SK-N-SH (cell line): ENCODE measurements around the gene MISP3. TPM values are rescaled to one million over a fixed set of nuclear protein-coding genes. Genes with fewer than 3 reads are reported as not detected.

Source experiments
- CTCF ChIA-PET: fragments of 300-600, 350-600 bp; formaldehyde crosslinking; extraction: SDS; loops from one replicate; lab custom pipeline; 2021; lab: Yijun Ruan, JAX
- POLR2A ChIA-PET: fragments of 350-600 bp; sonication (Branson Sonifier 250); formaldehyde crosslinking; extraction: SDS; loops from one replicate; lab custom pipeline; 2020; ENCODE audit warnings: antibody characterized with exemption, inconsistent platforms; lab: Yijun Ruan, JAX
- DNase-seq: peaks from one replicate; pipeline ENCODE4 v3.0.0; 2012
- H2AFZ ChIP-seq: fragments of 200-600 bp; sonication (generic); 2 replicates; pipeline ENCODE4 v1.8.1; 2016; ENCODE audit warnings: antibody characterized with exemption, mild to moderate bottlenecking, low read depth
- H3F3A ChIP-seq: fragments of 200-600 bp; sonication (generic); replicated peaks from 2 replicates; pipeline ENCODE3; 2016; ENCODE audit warnings: antibody characterized with exemption, mild to moderate bottlenecking; ENCODE audit not compliant: insufficient read depth
- H3K27ac ChIP-seq, 2 experiments: fragments of 200-500 bp in 1 of 2; fragments of 200-600 bp in 1 of 2; sonication (Bioruptor generic) in 1 of 2; sonication (generic), shearing (Covaris generic) in 1 of 2; 2 replicates each; pipeline versions ENCODE4 v1.5.1 to v1.6.1; 2014 to 2016; ENCODE audit warnings: low read depth in 2 of 2, inconsistent platforms in 1 of 2, low read length in 1 of 2, mild to moderate bottlenecking in 1 of 2, mixed read lengths in 1 of 2
- H3K27me3 ChIP-seq: fragments of 200-600 bp; sonication (generic), shearing (Covaris generic); 2 replicates; pipeline ENCODE4 v1.6.1; 2016; ENCODE audit warnings: mixed run types; ENCODE audit not compliant: insufficient read depth
- H3K36me3 ChIP-seq, 2 experiments: fragments of 200-500 bp in 1 of 2; fragments of 200-600 bp in 1 of 2; sonication (Bioruptor generic) in 1 of 2; sonication (generic) in 1 of 2; replicated peaks in 1 of 2; 2 replicates each; pipeline versions ENCODE3 to v1.5.1; 2014 to 2016; ENCODE audit warnings: low read length in 1 of 2, mild to moderate bottlenecking in 1 of 2; ENCODE audit not compliant: insufficient read depth in 2 of 2, control insufficient read depth in 1 of 2
- H3K4me1 ChIP-seq, 2 experiments: fragments of 200-500 bp in 1 of 2; fragments of 200-600 bp in 1 of 2; sonication (Bioruptor generic) in 1 of 2; sonication (generic), shearing (Covaris generic) in 1 of 2; 2 replicates each; pipeline versions ENCODE4 v1.5.1 to v1.6.1; 2014 to 2016; ENCODE audit warnings: low read depth in 1 of 2, low read length in 1 of 2, mixed run types in 1 of 2; ENCODE audit not compliant: insufficient read depth in 2 of 2, control insufficient read depth in 1 of 2
- H3K4me2 ChIP-seq: fragments of 200-600 bp; sonication (generic), shearing (Covaris generic); 2 replicates; pipeline ENCODE4 v1.6.1; 2017; ENCODE audit warnings: mixed run types
- H3K4me3 ChIP-seq, 2 experiments: fragments of 200-500 bp in 1 of 2; fragments of 200-600 bp in 1 of 2; sonication (Bioruptor generic) in 1 of 2; sonication (generic), shearing (Covaris generic) in 1 of 2; 2 replicates each; pipeline versions ENCODE4 v1.5.1 to v1.8.1; 2014 to 2016; ENCODE audit warnings: low read depth in 2 of 2, inconsistent platforms in 1 of 2, low read length in 1 of 2, mild to moderate bottlenecking in 1 of 2, mixed read lengths in 1 of 2, moderate library complexity in 1 of 2
- H3K79me2 ChIP-seq: fragments of 200-600 bp; sonication (generic); 2 replicates; pipeline ENCODE4 v1.8.1; 2017; ENCODE audit warnings: mild to moderate bottlenecking; ENCODE audit not compliant: insufficient read depth
- H3K9ac ChIP-seq: fragments of 200-600 bp; sonication (generic); 2 replicates; pipeline ENCODE4 v1.6.1; 2017; ENCODE audit warnings: mixed run types
- H3K9me2 ChIP-seq: fragments of 200-600 bp; sonication (generic); 2 replicates; pipeline ENCODE4 v1.6.1; 2017; ENCODE audit warnings: mixed run types
- H3K9me3 ChIP-seq: fragments of 200-600 bp; sonication (generic); 2 replicates; pipeline ENCODE4 v1.6.1; 2017; ENCODE audit warnings: mixed run types, mild to moderate bottlenecking, moderate library complexity
- H4K20me1 ChIP-seq: fragments of 200-600 bp; sonication (generic); 2 replicates; pipeline ENCODE4 v1.6.1; 2017; ENCODE audit warnings: mild to moderate bottlenecking, mixed run types; ENCODE audit not compliant: insufficient read depth
- ELF1 ChIP-seq: IDR thresholded peaks from 2 replicates; pipeline ENCODE4 v1.4.0; 2012
- FOSL2 ChIP-seq: IDR thresholded peaks from 2 replicates; pipeline ENCODE4 v1.4.0; 2012; ENCODE audit warnings: low read depth, mild to moderate bottlenecking, moderate library complexity, borderline replicate concordance
- FOXJ3 ChIP-seq: sonication (generic); formaldehyde crosslinking; IDR thresholded peaks from 2 replicates; pipeline ENCODE4 v1.5.1; 2020; ENCODE audit warnings: mild to moderate bottlenecking, missing genetic modification reagents
- NFIC ChIP-seq: IDR thresholded peaks from 2 replicates; pipeline ENCODE4 v1.4.0; 2012; ENCODE audit warnings: borderline replicate concordance
- RCOR1 ChIP-seq: fragments of 150-350 bp; IDR thresholded peaks from 2 replicates; pipeline ENCODE4 v1.6.1; 2017; ENCODE audit warnings: antibody characterized with exemption, low read length
- RXRA ChIP-seq: IDR thresholded peaks from 2 replicates; pipeline ENCODE4 v1.4.0; 2012; ENCODE audit warnings: low read depth, mild to moderate bottlenecking, borderline replicate concordance
- SIN3A ChIP-seq: IDR thresholded peaks from 2 replicates; pipeline ENCODE4 v1.6.1; 2012; ENCODE audit warnings: low read depth, mild to moderate bottlenecking, low read length, moderate library complexity, borderline replicate concordance
- SMC3 ChIP-seq: IDR thresholded peaks from 2 replicates; pipeline ENCODE4 v1.6.1; 2012; ENCODE audit warnings: low read depth, low read length, improper control_type of control experiment
- TAF1 ChIP-seq: IDR thresholded peaks from 2 replicates; pipeline ENCODE4 v1.6.1; 2012; ENCODE audit warnings: low read depth, mild to moderate bottlenecking, low read length, moderate library complexity, borderline replicate concordance
- TCF12 ChIP-seq: IDR thresholded peaks from 2 replicates; pipeline ENCODE4 v1.4.0; 2012
- WGBS: methylation state at CpG from one replicate; pipeline ENCODE4 v1.1.6; 2017; ENCODE audit warnings: low lambda C conversion rate; 5-methylcytosine and 5-hydroxymethylcytosine counted together
- polyA plus RNA-seq, 3 experiments: library from polyadenylated mRNA; depleted of rRNA; stranded (reverse); fragments of >200 nt; gene quantifications; 2 replicates each; pipeline ENCODE4 v1.2.3, GENCODE V29; 2012
- TF ChIP-seq, protein P1 (sequence below): IDR thresholded peaks from 2 replicates; pipeline ENCODE4 v1.4.0; 2012; ENCODE audit warnings: low read depth, borderline replicate concordance
- TF ChIP-seq, protein P2 (sequence below): IDR thresholded peaks from 2 replicates; pipeline ENCODE4 v1.6.1; 2012; ENCODE audit warnings: mild to moderate bottlenecking, low read depth, low read length, moderate library complexity

Gene MISP3
- polyA plus RNA-seq, 1 of the 3 experiments (the other 2 are of a cell fraction): 2.6 TPM

DNA sequence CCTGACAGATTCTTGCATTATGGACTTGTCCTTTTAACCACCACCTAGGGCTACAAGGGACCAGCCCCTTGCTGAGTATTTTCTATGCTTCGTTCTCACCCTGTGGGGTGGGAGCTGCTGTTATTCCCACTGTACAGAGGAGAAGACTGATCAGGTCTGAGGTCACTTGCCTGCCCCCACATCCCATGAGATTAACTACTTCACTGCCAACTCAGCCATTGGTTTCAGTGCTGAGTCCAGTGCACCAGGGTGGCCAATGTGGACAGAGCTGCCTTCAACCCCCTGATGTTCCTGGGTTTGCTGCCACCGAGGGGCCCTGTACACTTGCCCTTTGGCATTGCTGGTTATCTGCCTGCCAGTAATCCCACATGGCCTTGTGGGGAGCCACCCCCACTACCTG, 38.1 kb downstream of the MISP3 start (continued):
- TF ChIP-seq, protein P1, sequence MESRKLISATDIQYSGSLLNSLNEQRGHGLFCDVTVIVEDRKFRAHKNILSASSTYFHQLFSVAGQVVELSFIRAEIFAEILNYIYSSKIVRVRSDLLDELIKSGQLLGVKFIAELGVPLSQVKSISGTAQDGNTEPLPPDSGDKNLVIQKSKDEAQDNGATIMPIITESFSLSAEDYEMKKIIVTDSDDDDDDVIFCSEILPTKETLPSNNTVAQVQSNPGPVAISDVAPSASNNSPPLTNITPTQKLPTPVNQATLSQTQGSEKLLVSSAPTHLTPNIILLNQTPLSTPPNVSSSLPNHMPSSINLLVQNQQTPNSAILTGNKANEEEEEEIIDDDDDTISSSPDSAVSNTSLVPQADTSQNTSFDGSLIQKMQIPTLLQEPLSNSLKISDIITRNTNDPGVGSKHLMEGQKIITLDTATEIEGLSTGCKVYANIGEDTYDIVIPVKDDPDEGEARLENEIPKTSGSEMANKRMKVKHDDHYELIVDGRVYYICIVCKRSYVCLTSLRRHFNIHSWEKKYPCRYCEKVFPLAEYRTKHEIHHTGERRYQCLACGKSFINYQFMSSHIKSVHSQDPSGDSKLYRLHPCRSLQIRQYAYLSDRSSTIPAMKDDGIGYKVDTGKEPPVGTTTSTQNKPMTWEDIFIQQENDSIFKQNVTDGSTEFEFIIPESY: no peak

DNA sequence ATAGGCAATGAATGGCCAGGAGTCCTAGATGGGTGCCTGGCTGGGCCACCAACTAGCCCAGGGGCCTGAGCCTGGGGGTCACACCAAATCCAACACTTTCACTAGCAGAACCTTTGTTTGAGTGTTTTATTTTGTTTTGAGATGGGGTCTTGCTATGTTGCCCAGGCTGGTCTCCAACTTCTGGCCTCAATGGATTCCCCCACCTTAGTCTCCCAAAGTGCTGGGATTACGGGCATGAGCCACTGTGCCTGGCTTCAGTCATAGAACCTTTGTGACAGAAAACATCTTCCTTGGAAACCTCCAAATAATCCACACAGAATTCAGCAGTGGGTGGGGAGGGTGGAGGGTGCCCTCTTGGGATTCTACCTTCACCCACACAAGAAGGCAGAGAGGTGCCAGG, 38.9 kb downstream of the MISP3 start:
- CTCF ChIA-PET: interaction anchor here (1.3 to 4.7 kb wide), 2 partner anchors 25 kb away, joined by 3 to 28 read pairs; partner anchors contain the start of gene ASF1B
- Histone ChIP-seq H4K20me1 (no peaks in the 10 kb centered on the region), H3K27ac (no peak overlapping the region), H3F3A (no peaks in the 10 kb centered on the region), H3K4me3 (no peak overlapping the region), H3K9me3 (no peaks in the 10 kb centered on the region), H3K4me2 (no peak overlapping the region), H3K9ac (no peak overlapping the region)
- POLR2A ChIA-PET: no interaction called here
- TF ChIP-seq RXRA (no peak), FOXJ3 (CRISPR knock-in tag) (no peak), TAF1 (no peak), NFIC (no peak), ELF1 (no peak), RCOR1 (no peak), SMC3 (no peak), SIN3A (no peak), FOSL2 (no peak), TCF12 (no peak)
- TF ChIP-seq, protein P1: no peak
- TF ChIP-seq, protein P2, sequence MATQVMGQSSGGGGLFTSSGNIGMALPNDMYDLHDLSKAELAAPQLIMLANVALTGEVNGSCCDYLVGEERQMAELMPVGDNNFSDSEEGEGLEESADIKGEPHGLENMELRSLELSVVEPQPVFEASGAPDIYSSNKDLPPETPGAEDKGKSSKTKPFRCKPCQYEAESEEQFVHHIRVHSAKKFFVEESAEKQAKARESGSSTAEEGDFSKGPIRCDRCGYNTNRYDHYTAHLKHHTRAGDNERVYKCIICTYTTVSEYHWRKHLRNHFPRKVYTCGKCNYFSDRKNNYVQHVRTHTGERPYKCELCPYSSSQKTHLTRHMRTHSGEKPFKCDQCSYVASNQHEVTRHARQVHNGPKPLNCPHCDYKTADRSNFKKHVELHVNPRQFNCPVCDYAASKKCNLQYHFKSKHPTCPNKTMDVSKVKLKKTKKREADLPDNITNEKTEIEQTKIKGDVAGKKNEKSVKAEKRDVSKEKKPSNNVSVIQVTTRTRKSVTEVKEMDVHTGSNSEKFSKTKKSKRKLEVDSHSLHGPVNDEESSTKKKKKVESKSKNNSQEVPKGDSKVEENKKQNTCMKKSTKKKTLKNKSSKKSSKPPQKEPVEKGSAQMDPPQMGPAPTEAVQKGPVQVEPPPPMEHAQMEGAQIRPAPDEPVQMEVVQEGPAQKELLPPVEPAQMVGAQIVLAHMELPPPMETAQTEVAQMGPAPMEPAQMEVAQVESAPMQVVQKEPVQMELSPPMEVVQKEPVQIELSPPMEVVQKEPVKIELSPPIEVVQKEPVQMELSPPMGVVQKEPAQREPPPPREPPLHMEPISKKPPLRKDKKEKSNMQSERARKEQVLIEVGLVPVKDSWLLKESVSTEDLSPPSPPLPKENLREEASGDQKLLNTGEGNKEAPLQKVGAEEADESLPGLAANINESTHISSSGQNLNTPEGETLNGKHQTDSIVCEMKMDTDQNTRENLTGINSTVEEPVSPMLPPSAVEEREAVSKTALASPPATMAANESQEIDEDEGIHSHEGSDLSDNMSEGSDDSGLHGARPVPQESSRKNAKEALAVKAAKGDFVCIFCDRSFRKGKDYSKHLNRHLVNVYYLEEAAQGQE: no peak
- TF ChIP-seq, all 33 proteins: peak for 0
- Histone ChIP-seq H3K4me1 (peaks cover 4 to 9% of the 10 kb centered on the region in 2 experiments; a peak in 2 of 4 replicates), H3K9me2 (no peaks in the 10 kb centered on the region), H3K27me3 (no peaks in the 10 kb centered on the region), H3K79me2 (peaks cover 48% of the 10 kb centered on the region), H2AFZ (no peak overlapping the region), H3K36me3 (no peaks in the 10 kb centered on the region)
- no peak for DNase-seq
- WGBS: 90% methylated on average over 1 of the region's 1 CpG
